ENCODE data around the gene SOS1. TPM values are rescaled to one million over a fixed set of nuclear protein-coding genes. Genes with fewer than 3 reads are reported as not detected.

SOS1 gene
- total RNA-seq, 1 donor from 2014 or later: 28.5 TPM

DNA sequence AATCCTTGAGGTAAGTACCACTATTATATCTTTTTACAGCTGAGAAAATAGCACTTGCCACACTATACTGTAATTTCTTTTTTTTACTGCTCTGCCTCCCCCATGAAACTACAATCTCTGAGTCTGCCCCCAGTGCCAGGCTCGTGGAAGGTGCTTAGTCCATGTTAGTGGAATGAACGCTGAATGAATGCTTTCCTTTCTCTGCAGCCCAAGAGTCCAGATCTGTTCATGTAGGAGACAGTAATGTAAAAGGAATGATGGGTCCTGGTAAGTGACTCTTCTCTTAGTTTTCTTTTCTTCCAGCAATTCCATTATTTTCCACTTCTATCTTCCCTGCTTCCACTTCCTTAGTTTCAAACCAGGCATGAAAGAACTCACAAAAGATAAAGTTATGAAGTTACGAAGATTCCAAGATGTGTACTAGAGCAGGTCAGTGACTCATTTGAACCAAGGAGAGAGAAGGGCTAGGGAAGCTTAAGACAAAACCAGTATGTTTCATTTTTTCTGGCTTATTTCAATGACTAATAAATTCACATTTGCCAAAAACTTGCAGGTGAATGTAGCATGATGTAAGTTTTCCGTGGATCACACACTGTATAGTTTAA, 185.2 kb downstream of the SOS1 start:
- Mint-ChIP-seq H3K27me3 (ENCODE audit: insufficient read depth, low read depth) (peaks cover 2% of the 10 kb centered on the region), H3K4me3 (no peak overlapping the region), H3K9me3 (no peaks in the 10 kb centered on the region), H3K4me1 (no peaks in the 10 kb centered on the region), H3K36me3 (no peaks in the 10 kb centered on the region), H3K27ac (no peak overlapping the region)
- no peak overlapping the region for H3K4me3 ChIP-seq
- H3K9ac ChIP-seq: no peak overlapping the region
- H3K27me3 ChIP-seq: no peaks in the 10 kb centered on the region
- H3K36me3 ChIP-seq: no peaks in the 10 kb centered on the region
- H2AFZ ChIP-seq (replicated peaks): no peak overlapping the region
- no peaks in the 10 kb centered on the region for H4K20me1 ChIP-seq (ENCODE audit: low read depth)
- no peak for DNase-seq (ENCODE audit: low spot score)
- no peaks in the 10 kb centered on the region for H3K4me1 ChIP-seq
- H3K79me2 ChIP-seq (ENCODE audit: low read depth): no peaks in the 10 kb centered on the region
- H3K27ac ChIP-seq: no peak overlapping the region
- no peaks in the 10 kb centered on the region for H3F3A ChIP-seq (ENCODE audit: low read depth)
- no peak overlapping the region for H3K4me2 ChIP-seq
- no peaks in the 10 kb centered on the region for H3K9me3 ChIP-seq (ENCODE audit: low read depth)
- TF ChIP-seq EZH2 (IDR thresholded peaks at IDR 0.05): no peak
- no peak for TF ChIP-seq EZH2phosphoT487 (IDR thresholded peaks at IDR 0.05)
- TF ChIP-seq, protein P1, sequence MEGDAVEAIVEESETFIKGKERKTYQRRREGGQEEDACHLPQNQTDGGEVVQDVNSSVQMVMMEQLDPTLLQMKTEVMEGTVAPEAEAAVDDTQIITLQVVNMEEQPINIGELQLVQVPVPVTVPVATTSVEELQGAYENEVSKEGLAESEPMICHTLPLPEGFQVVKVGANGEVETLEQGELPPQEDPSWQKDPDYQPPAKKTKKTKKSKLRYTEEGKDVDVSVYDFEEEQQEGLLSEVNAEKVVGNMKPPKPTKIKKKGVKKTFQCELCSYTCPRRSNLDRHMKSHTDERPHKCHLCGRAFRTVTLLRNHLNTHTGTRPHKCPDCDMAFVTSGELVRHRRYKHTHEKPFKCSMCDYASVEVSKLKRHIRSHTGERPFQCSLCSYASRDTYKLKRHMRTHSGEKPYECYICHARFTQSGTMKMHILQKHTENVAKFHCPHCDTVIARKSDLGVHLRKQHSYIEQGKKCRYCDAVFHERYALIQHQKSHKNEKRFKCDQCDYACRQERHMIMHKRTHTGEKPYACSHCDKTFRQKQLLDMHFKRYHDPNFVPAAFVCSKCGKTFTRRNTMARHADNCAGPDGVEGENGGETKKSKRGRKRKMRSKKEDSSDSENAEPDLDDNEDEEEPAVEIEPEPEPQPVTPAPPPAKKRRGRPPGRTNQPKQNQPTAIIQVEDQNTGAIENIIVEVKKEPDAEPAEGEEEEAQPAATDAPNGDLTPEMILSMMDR (IDR thresholded peaks at IDR 0.05): no peak

DNA sequence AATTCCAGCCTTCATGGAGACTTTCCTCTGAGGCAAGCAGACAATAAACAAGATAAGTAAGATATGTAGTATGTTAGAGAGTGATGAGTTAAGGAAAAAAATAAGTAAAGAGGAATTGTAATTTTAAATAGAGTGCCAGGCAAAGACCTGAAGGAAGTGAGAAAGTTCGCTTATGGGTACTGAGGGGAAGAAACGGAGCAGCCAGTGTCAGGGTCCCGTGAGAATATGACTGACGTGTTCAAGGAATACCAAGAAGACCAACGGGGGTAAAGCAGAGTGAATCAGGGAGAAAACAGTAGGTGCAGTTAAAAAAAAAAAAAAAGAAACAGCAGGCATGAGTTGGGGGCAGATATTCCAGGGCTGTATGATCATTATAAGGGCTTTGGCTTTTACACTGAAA, 186.1 kb downstream of the SOS1 start:
- no peaks in the 10 kb centered on the region for H3K79me2 ChIP-seq (ENCODE audit: low read depth)
- Mint-ChIP-seq H3K4me3 (no peak overlapping the region), H3K4me1 (no peaks in the 10 kb centered on the region), H3K9me3 (no peaks in the 10 kb centered on the region), H3K36me3 (no peaks in the 10 kb centered on the region), H3K27me3 (ENCODE audit: insufficient read depth, low read depth) (no peaks in the 10 kb centered on the region), H3K27ac (no peak overlapping the region)
- TF ChIP-seq, protein P1 (IDR thresholded peaks at IDR 0.05): no peak
- TF ChIP-seq EZH2phosphoT487 (IDR thresholded peaks at IDR 0.05) (no peak), EZH2 (IDR thresholded peaks at IDR 0.05) (no peak)
- H3K27me3 ChIP-seq: no peaks in the 10 kb centered on the region
- no peaks in the 10 kb centered on the region for H3K36me3 ChIP-seq
- H3K4me1 ChIP-seq: no peaks in the 10 kb centered on the region
- no peak overlapping the region for H3K9ac ChIP-seq
- no peaks in the 10 kb centered on the region for H3F3A ChIP-seq (ENCODE audit: low read depth)
- H3K4me2 ChIP-seq: no peak overlapping the region
- no peak for DNase-seq (ENCODE audit: low spot score)
- no peaks in the 10 kb centered on the region for H3K9me3 ChIP-seq (ENCODE audit: low read depth)
- H2AFZ ChIP-seq (replicated peaks): no peak overlapping the region
- no peak overlapping the region for H3K4me3 ChIP-seq
- H4K20me1 ChIP-seq (ENCODE audit: low read depth): no peaks in the 10 kb centered on the region
- no peak overlapping the region for H3K27ac ChIP-seq

DNA sequence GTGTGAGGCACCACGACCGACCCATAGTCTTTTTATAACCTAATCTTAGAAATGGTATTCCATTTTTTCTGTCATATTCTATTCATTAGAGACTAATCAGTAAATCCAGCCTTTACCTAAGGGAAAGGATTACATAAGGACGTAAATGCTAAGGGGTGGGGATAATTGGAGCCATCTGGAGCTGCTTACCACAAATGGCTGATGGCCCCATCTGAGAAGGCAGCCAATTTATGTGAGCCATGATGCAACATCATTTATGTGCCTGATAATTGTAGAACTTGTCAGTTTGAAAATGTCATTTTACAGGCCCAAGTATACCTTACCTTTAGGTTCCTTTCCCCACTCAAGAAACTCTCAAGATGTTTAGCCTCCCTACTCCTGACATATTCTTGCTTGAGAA, 187.2 kb downstream of the SOS1 start:
- H3K9me3 Mint-ChIP-seq: no peaks in the 10 kb centered on the region
- TF ChIP-seq EZH2 (IDR thresholded peaks at IDR 0.05): no peak
- no peak for TF ChIP-seq EZH2phosphoT487 (IDR thresholded peaks at IDR 0.05)
- TF ChIP-seq, protein P1 (IDR thresholded peaks at IDR 0.05): no peak

More for the DNA sequence above, 187.2 kb downstream of the SOS1 start:
- Mint-ChIP-seq H3K27me3 (ENCODE audit: insufficient read depth, low read depth) (no peaks in the 10 kb centered on the region), H3K36me3 (no peaks in the 10 kb centered on the region), H3K4me3 (no peak overlapping the region), H3K4me1 (no peaks in the 10 kb centered on the region), H3K27ac (no peak overlapping the region)
- Histone ChIP-seq H3K27ac (no peak overlapping the region), H3K27me3 (no peaks in the 10 kb centered on the region), H3K9me3 (ENCODE audit: low read depth) (no peaks in the 10 kb centered on the region), H4K20me1 (ENCODE audit: low read depth) (no peaks in the 10 kb centered on the region), H3K79me2 (ENCODE audit: low read depth) (no peaks in the 10 kb centered on the region), H3K4me2 (no peak overlapping the region), H3K4me3 (no peak overlapping the region), H2AFZ (replicated peaks) (no peak overlapping the region), H3K9ac (no peak overlapping the region), H3F3A (ENCODE audit: low read depth) (no peaks in the 10 kb centered on the region), H3K36me3 (no peaks in the 10 kb centered on the region), H3K4me1 (no peaks in the 10 kb centered on the region)
- no peak for DNase-seq (ENCODE audit: low spot score)

All from neural progenitor cell (in vitro differentiated cells).